NT2/D1 (cell line): ENCODE data around the gene GPR33.

Source experiments
- DNase-seq: peaks from one replicate; pipeline ENCODE4 v3.0.0-alpha.2; 2011; ENCODE audit warnings: low read depth, low spot score
- H3K27me3 ChIP-seq: 2 replicates; pipeline ENCODE4 v1.6.0; 2011; ENCODE audit warnings: mild to moderate bottlenecking; ENCODE audit not compliant: insufficient read length, insufficient read depth
- H3K36me3 ChIP-seq: 2 replicates; pipeline ENCODE4 v1.6.1; 2011; ENCODE audit warnings: mild to moderate bottlenecking, low read length, mixed read lengths; ENCODE audit not compliant: insufficient read depth, insufficient read length
- H3K4me1 ChIP-seq: 2 replicates; pipeline ENCODE4 v1.5.1; 2011; ENCODE audit not compliant: insufficient read depth, insufficient read length
- H3K4me3 ChIP-seq: 2 replicates; pipeline ENCODE4 v1.5.1; 2011; ENCODE audit warnings: low read depth; ENCODE audit not compliant: insufficient read length
- H3K9ac ChIP-seq: 2 replicates; pipeline ENCODE4 v1.6.0; 2011; ENCODE audit warnings: low read depth; ENCODE audit not compliant: insufficient read length
- H3K9me3 ChIP-seq: 2 replicates; pipeline ENCODE4 v1.5.1; 2011; ENCODE audit warnings: mild to moderate bottlenecking, low read length; ENCODE audit not compliant: insufficient read depth
- SUZ12 ChIP-seq: IDR thresholded peaks from 2 replicates; pipeline ENCODE4 v1.6.1; 2011; ENCODE audit not compliant: insufficient read length, insufficient read depth; ENCODE audit errors: extremely low read depth
- YY1 ChIP-seq: IDR thresholded peaks from 2 replicates; pipeline ENCODE4 v1.6.1; 2011; ENCODE audit not compliant: insufficient read length, insufficient read depth
- ZNF274 ChIP-seq: IDR thresholded peaks from 2 replicates; pipeline ENCODE4 v1.6.1; 2011; ENCODE audit warnings: mild to moderate bottlenecking, low read depth, low read length

GPR33 gene, protein sequence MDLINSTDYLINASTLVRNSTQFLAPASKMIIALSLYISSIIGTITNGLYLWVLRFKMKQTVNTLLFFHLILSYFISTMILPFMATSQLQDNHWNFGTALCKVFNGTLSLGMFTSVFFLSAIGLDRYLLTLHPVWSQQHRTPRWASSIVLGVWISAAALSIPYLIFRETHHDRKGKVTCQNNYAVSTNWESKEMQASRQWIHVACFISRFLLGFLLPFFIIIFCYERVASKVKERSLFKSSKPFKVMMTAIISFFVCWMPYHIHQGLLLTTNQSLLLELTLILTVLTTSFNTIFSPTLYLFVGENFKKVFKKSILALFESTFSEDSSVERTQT

GRCh38 chr14:31487886-31488285 lies at the start of gene GPR33:
GPR33 (minus strand) TSS chr14:31488039; CDS start chr14:31483965, 4,074 bp downstream.
- DNase-seq = no peak

DNA sequence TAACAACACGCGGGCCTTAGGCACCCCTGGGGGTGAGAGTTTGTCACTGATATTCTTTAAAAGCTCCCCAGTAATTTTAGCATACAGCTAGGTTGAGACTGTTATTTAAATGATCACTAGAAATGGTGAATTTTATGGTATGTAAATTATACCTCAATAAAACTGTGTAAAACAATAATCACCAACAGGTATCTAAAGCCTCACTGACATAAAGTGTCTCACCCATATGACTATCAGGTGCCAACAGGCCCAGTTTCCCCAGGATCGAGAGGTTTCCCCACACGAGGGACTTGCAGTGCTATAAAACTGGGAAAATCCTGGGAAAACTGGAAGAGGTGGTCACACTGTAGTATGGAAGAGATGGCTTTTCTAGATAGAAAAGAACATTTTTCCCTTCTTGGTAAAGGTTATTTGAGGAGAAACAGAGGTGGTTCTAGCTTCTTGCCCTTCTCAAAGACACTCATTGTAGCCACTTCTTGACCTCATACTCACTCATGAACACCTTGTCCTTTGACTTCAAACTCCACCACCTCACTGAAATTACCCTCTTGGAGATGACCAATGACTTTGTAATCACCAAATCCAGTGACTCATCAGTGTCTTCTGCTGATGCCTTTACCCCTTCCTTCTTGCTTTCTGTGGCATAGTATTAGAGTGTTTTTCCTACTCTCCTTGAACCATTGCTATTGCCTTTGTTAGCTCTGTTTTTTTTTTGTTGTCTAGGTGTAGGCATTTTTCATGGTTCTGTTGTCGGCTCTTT lies 48.5 kb upstream of the GPR33 start:
- TF ChIP-seq SUZ12 (no peak), YY1 (no peak), ZNF274 (no peak)
- Histone ChIP-seq H3K4me3 (no peak overlapping the region), H3K9me3 (no peaks in the 10 kb centered on the region), H3K36me3 (no peaks in the 10 kb centered on the region), H3K27me3 (no peaks in the 10 kb centered on the region), H3K4me1 (no peaks in the 10 kb centered on the region), H3K9ac (no peak overlapping the region)
- DNase-seq = no peak

More at GRCh38 chr14:31487886-31488285, at the start of gene GPR33:
- no peaks in the 10 kb centered on the region for H3K27me3 ChIP-seq
- H3K9me3 ChIP-seq = no peaks in the 10 kb centered on the region
- no peak within 1 kb of the TSS for H3K4me3 ChIP-seq
- no peaks in the 10 kb centered on the region for H3K4me1 ChIP-seq
- no peak within 1 kb of the TSS for H3K9ac ChIP-seq
- TF ChIP-seq ZNF274 = no peak
- TF ChIP-seq SUZ12 = no peak
- no peak for TF ChIP-seq YY1
- no peaks in the 10 kb centered on the region for H3K36me3 ChIP-seq

GRCh38 chr14:31530136-31530535 lies 42.3 kb upstream of the GPR33 start:
- H3K36me3 ChIP-seq = no peaks in the 10 kb centered on the region
- no peak for DNase-seq
- no peak overlapping the region for H3K9ac ChIP-seq
- no peak overlapping the region for H3K4me3 ChIP-seq
- no peak for TF ChIP-seq SUZ12
- no peaks in the 10 kb centered on the region for H3K9me3 ChIP-seq
- no peaks in the 10 kb centered on the region for H3K27me3 ChIP-seq
- H3K4me1 ChIP-seq = no peaks in the 10 kb centered on the region

DNA sequence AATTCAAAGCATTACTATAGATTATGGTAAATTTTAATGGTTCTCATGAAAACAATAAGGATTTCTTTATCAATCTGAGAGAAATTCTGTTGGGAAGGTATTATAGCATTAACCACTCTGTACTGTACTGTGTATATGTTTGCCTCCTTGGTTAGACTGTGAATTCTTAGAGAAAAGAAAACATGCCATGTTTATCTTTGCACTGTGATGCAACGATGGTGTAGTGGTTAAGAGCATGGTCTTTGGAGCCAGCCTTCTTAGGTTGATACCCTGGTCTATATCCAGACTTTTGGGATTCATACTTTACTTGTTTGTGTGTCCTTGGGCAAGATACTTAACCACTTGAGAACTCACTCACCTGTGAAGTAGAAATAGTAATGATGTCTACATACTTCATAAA lies 41.2 kb upstream of the GPR33 start:
- TF ChIP-seq ZNF274 = no peak
- no peak for TF ChIP-seq YY1
- no peak for DNase-seq
- Histone ChIP-seq H3K4me3 (no peak overlapping the region), H3K9ac (no peak overlapping the region), H3K36me3 (no peaks in the 10 kb centered on the region), H3K4me1 (no peaks in the 10 kb centered on the region), H3K27me3 (no peaks in the 10 kb centered on the region), H3K9me3 (no peaks in the 10 kb centered on the region)

- no peak overlapping the region for H3K4me3 ChIP-seq
- no peak overlapping the region for H3K9ac ChIP-seq
- H3K9me3 ChIP-seq = no peaks in the 10 kb centered on the region
- no peaks in the 10 kb centered on the region for H3K4me1 ChIP-seq
- no peaks in the 10 kb centered on the region for H3K36me3 ChIP-seq
- TF ChIP-seq ZNF274 (no peak), YY1 (no peak), SUZ12 (no peak)
- no peaks in the 10 kb centered on the region for H3K27me3 ChIP-seq
- no peak for DNase-seq
These were observed 39.7 kb upstream of the GPR33 start for GRCh38 chr14:31527546-31527945.

- no peak for TF ChIP-seq YY1
- TF ChIP-seq ZNF274 = no peak
- no peak for TF ChIP-seq SUZ12
- Histone ChIP-seq H3K4me1 (no peaks in the 10 kb centered on the region), H3K36me3 (no peaks in the 10 kb centered on the region), H3K27me3 (no peaks in the 10 kb centered on the region), H3K4me3 (no peak overlapping the region), H3K9ac (no peak overlapping the region), H3K9me3 (no peaks in the 10 kb centered on the region)
- DNase-seq = no peak
These were observed 39.2 kb upstream of the GPR33 start for GRCh38 chr14:31527087-31527486.

GRCh38 chr14:31510855-31511254 lies 23.0 kb upstream of the GPR33 start:
- no peak for TF ChIP-seq SUZ12
- no peak for TF ChIP-seq YY1
- no peak for TF ChIP-seq ZNF274
- Histone ChIP-seq H3K36me3 (no peaks in the 10 kb centered on the region), H3K9me3 (no peaks in the 10 kb centered on the region), H3K9ac (no peak overlapping the region), H3K4me1 (no peaks in the 10 kb centered on the region), H3K27me3 (no peaks in the 10 kb centered on the region), H3K4me3 (no peak overlapping the region)
- DNase-seq = no peak

DNA sequence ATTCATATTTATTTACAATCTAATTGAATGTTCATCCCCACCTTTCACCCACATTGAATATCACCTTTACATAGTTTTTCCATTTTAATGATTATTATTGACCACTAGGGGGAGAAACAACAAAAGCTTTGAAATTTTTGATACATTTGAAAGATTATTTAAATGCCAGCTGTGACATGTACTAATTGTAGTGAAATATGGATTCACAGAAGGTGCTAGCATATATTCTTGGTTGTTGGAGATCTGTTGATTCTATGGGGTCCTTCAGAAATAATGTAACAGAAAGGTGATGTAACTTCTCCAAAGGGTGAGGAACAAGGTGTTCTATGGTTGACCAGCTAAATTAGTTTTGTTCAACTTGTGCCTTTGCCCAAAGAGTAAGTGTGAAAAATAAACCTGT lies 22.4 kb upstream of the GPR33 start:
- Histone ChIP-seq H3K4me3 (no peak overlapping the region), H3K9ac (no peak overlapping the region)
- DNase-seq = no peak

More for the DNA sequence above, 22.4 kb upstream of the GPR33 start:
- Histone ChIP-seq H3K27me3 (no peaks in the 10 kb centered on the region), H3K36me3 (no peaks in the 10 kb centered on the region), H3K4me1 (no peaks in the 10 kb centered on the region), H3K9me3 (no peaks in the 10 kb centered on the region)
- no peak for TF ChIP-seq SUZ12
- no peak for TF ChIP-seq YY1
- no peak for TF ChIP-seq ZNF274
